ENCODE measurements around the gene RBFA.

Gene RBFA

DNA sequence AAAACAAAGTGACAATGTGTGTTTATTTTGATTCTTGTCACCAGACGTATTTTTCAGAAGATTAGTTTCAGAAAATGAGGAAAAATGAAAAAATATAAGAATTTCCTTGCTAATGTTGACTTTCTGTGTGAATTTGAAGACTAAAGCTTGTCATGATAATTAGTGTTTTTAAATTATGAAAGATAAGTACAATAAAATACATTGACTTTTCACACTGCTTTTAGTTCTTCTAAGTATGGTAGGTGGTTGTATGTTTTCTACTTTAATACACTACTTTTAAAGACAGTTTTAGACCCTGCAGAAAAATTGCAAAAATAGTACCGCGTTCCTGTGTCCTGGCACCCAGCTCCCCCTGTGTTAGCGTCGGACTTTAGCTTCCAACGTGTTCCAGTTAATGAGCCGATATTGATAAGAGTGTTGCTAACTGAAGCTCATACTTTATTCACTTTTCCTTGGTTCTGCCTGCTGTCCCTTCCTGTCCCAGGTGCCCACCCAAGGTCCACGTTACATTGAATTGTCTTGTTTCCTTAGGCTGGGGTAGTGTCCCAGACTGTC, 695 bp downstream of the RBFA start:
- TF ChIP-seq MYC (IDR thresholded peaks at IDR 0.05; ENCODE audit: low read depth, low read length) (no peak), POLR2A (IDR thresholded peaks at IDR 0.05; ENCODE audit: extremely low read depth, insufficient read length) (no peak)
- TF ChIP-seq, protein P1, sequence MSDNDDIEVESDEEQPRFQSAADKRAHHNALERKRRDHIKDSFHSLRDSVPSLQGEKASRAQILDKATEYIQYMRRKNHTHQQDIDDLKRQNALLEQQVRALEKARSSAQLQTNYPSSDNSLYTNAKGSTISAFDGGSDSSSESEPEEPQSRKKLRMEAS (IDR thresholded peaks at IDR 0.05; ENCODE audit: low read depth, low read length) = no peak
- TF ChIP-seq, protein P2, sequence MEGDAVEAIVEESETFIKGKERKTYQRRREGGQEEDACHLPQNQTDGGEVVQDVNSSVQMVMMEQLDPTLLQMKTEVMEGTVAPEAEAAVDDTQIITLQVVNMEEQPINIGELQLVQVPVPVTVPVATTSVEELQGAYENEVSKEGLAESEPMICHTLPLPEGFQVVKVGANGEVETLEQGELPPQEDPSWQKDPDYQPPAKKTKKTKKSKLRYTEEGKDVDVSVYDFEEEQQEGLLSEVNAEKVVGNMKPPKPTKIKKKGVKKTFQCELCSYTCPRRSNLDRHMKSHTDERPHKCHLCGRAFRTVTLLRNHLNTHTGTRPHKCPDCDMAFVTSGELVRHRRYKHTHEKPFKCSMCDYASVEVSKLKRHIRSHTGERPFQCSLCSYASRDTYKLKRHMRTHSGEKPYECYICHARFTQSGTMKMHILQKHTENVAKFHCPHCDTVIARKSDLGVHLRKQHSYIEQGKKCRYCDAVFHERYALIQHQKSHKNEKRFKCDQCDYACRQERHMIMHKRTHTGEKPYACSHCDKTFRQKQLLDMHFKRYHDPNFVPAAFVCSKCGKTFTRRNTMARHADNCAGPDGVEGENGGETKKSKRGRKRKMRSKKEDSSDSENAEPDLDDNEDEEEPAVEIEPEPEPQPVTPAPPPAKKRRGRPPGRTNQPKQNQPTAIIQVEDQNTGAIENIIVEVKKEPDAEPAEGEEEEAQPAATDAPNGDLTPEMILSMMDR (IDR thresholded peaks at IDR 0.05; ENCODE audit: low read depth, low read length) = no peak
- H3K4me3 ChIP-seq (ENCODE audit: low read depth, low read length) = peak overlapping the region; percentile 90
- peak; percentile 25 for DNase-seq (ENCODE audit: low read depth)

DNA sequence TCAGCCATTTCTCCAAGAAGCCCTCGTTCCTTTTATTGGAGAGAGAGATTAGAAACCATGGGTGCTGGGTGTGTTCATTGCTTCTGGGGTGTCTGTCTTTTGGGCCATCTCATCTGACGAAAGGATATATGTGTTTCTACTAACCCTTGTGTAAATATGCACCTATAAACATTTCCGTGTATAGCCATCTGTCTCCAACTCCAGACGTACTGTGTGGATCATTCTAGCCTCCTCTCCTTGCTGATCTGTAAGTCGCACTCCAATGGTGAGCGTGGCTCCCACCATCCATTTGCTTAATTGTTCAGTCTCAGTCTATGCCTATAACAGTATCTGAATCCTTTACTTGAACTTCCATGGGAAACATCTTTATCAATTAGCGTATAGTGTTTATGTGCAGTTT, 1.8 kb downstream of the RBFA start:
- peak overlapping the region; percentile 90 for H3K4me3 ChIP-seq (ENCODE audit: low read depth, low read length)
- TF ChIP-seq, protein P2 (IDR thresholded peaks at IDR 0.05; ENCODE audit: low read depth, low read length) = no peak
- TF ChIP-seq MYC (IDR thresholded peaks at IDR 0.05; ENCODE audit: low read depth, low read length) (no peak), POLR2A (IDR thresholded peaks at IDR 0.05; ENCODE audit: extremely low read depth, insufficient read length) (no peak)
- TF ChIP-seq, protein P1 (IDR thresholded peaks at IDR 0.05; ENCODE audit: low read depth, low read length) = no peak
- DNase-seq (ENCODE audit: low read depth) = no peak

DNA sequence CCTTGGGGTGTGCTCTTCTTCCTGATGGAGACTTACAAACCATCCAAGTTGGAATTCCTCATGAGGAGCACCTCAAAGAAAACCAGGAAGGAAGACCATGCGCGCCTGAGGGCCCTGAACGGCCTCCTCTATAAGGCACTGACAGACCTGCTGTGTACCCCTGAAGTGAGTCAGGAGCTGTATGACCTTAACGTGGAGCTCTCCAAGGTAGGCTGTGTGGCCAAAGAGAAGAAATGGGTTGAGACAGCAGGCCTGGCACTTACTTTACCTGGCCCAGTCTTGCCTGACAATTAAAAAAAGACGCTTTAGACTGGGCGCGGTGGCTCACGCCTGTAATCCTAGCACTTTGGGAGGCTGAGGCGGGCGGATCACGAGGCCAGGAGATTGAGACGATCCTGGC, 3.1 kb downstream of the RBFA start:
- DNase-seq (ENCODE audit: low read depth) = no peak
- TF ChIP-seq, protein P2 (IDR thresholded peaks at IDR 0.05; ENCODE audit: low read depth, low read length) = no peak
- TF ChIP-seq, protein P1 (IDR thresholded peaks at IDR 0.05; ENCODE audit: low read depth, low read length) = no peak
- no peak overlapping the region for H3K4me3 ChIP-seq (ENCODE audit: low read depth, low read length)

DNA sequence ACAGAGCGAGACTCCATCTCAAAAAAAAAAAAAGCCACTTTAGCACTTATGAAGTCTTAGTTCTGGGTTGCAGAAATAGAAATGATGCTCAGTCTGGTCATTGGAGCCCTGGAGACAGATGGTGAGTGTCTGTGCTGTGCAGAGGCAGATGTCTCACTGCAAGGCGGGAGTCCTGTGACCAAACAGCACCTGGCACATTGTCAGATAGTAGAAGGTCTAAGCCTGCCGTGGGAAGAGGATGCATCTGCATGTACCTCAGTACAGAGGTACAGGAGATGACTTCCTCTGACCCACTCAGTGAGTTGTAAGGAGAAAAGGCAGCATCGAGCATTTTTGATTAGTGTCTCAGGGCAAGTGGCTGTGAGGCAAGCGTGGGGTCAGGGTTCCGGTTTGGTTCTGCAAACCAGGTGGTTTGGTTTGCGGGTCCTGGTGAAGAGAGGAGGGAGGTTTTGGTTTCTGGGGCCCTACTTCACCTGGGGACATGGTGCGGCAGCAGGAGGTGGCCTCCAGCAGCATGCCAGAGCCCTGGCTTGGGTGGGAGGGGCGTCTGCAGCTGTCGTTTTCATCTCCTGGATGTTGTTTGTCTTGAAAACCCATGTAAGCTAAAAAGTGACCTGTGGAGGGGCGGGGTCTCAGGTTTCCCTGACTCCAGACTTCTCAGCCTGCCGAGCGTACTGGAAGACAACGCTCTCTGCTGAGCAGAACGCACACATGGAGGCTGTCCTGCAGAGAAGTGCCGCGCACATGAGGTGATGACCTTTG, 3.8 kb downstream of the RBFA start:
- TF ChIP-seq, protein P2 (IDR thresholded peaks at IDR 0.05; ENCODE audit: low read depth, low read length) = no peak
- TF ChIP-seq MYC (IDR thresholded peaks at IDR 0.05; ENCODE audit: low read depth, low read length) = no peak
- no peak for TF ChIP-seq POLR2A (IDR thresholded peaks at IDR 0.05; ENCODE audit: extremely low read depth, insufficient read length)
- TF ChIP-seq, protein P1 (IDR thresholded peaks at IDR 0.05; ENCODE audit: low read depth, low read length) = no peak
- no peak for DNase-seq (ENCODE audit: low read depth)
- no peak overlapping the region for H3K4me3 ChIP-seq (ENCODE audit: low read depth, low read length)

DNA sequence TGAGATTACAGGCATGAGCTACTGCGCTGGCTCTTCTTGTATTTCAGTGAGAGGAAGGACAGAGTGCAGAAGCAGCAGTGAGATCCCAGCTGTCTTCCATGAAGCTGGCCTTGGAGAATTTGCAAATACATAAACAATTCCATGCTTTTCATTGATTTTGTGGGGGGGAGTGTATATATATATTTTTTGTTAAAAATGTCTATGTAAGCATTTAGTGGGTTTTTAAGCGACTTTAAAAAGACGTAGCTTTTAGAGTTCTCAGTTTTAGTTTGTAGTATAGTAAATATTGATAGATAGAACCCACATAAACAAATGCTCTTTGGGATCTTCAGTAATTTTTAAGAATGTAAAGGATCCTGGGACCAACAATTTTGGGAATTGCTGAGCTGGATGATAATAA, 6.3 kb downstream of the RBFA start:
- H3K4me3 ChIP-seq (ENCODE audit: low read depth, low read length) = no peak overlapping the region
- TF ChIP-seq, protein P2 (IDR thresholded peaks at IDR 0.05; ENCODE audit: low read depth, low read length) = no peak
- TF ChIP-seq, protein P1 (IDR thresholded peaks at IDR 0.05; ENCODE audit: low read depth, low read length) = no peak
- no peak for TF ChIP-seq POLR2A (IDR thresholded peaks at IDR 0.05; ENCODE audit: extremely low read depth, insufficient read length)
- no peak for TF ChIP-seq MYC (IDR thresholded peaks at IDR 0.05; ENCODE audit: low read depth, low read length)
- DNase-seq (ENCODE audit: low read depth) = no peak
